Kidney (tissue), 14 donors: ENCODE results near the gene TBCB. TPM values are rescaled to one million over a fixed set of nuclear protein-coding genes. Genes with fewer than 3 reads are reported as not detected.

ENCODE experiments used
- DNase-seq, 5 donors: peaks; one replicate each; pipeline ENCODE4 v3.0.0-alpha.2; 2013 to 2020
- FAIRE-seq: peaks from 2 replicates; lab custom pipeline; 2012; peaks lifted over from hg19 to GRCh38; lab: Jason Lieb, UNC
- H3K27ac ChIP-seq, 2 donors: one replicate each; pipeline ENCODE4 v1.7.0; 2013; ENCODE audit warnings: low read depth in 2 of 2, low read length in 2 of 2, inconsistent platforms in 1 of 2
- H3K27me3 ChIP-seq: one replicate; pipeline ENCODE4 v1.7.1; 2013; ENCODE audit warnings: low read length, inconsistent platforms; ENCODE audit not compliant: control insufficient read depth, insufficient read depth
- H3K36me3 ChIP-seq, 3 donors: one replicate each; pipeline versions ENCODE4 v1.7.0 to v1.7.1; 2013; ENCODE audit warnings: low read length in 3 of 3, control low read depth in 1 of 3, inconsistent platforms in 1 of 3; ENCODE audit not compliant: insufficient read depth in 3 of 3, control insufficient read depth in 2 of 3
- H3K4me1 ChIP-seq, 3 donors: one replicate each; pipeline versions ENCODE4 v1.7.0 to v1.7.1; 2013; ENCODE audit warnings: low read length in 3 of 3, inconsistent platforms in 1 of 3, low read depth in 1 of 3; ENCODE audit not compliant: control insufficient read depth in 2 of 3, insufficient read depth in 2 of 3
- H3K4me3 ChIP-seq, 3 donors: one replicate each; pipeline versions ENCODE4 v1.7.0 to v1.8.1; 2013; ENCODE audit warnings: low read length in 3 of 3, control low read depth in 1 of 3, inconsistent platforms in 1 of 3
- H3K9ac ChIP-seq, 3 donors: one replicate each; pipeline versions ENCODE4 v1.7.0 to v1.7.1; 2013; ENCODE audit warnings: low read length in 3 of 3, control low read depth in 1 of 3, inconsistent platforms in 1 of 3
- H3K9me3 ChIP-seq, 3 donors: one replicate each; pipeline versions ENCODE4 v1.7.0 to v1.7.1; 2013; ENCODE audit warnings: low read length in 3 of 3, control low read depth in 1 of 3, inconsistent platforms in 1 of 3; ENCODE audit not compliant: control insufficient read depth in 2 of 3, insufficient read depth in 1 of 3
- intact Hi-C: fragments of 100-400 bp; cut with DNase I; formaldehyde crosslinking; loops from one replicate; pipeline ENCODE4 v1.11.1; 2022
- polyA plus RNA-seq: library from polyadenylated mRNA; stranded (reverse); fragments of 350-450 nt; fragmentation: Illumina TruSeq; extraction: RNeasy Lipid Tissue Mini Kit (QIAGEN cat#74804); gene quantifications from one replicate; pipeline ENCODE4 v1.2.3, GENCODE V29; 2014; ENCODE audit warnings: low read depth, low replicate concordance; ENCODE audit not compliant: insufficient read depth
- total RNA-seq: library from RNA; stranded (reverse); fragmentation: NEBNext Ultra II Directional; extraction: Animal tissue kit (Norgen Biotek cat#: 25700); gene quantifications from one replicate; pipeline ENCODE4 v1.2.1, GENCODE V29; 2021
- TF ChIP-seq, protein P1 (sequence below): IDR thresholded peaks from 3 replicates; pipeline ENCODE4 v1.5.1; 2012; ENCODE audit warnings: mild to moderate bottlenecking, moderate library complexity, borderline replicate concordance; ENCODE audit not compliant: insufficient read depth; ENCODE audit errors: extremely low read depth
- donor health status: control.
- donor health status: control.
- donor health status: control.
- donor health status: control.
- donor health status: control.
- donor health status: DM: yes; HTN: yes; CAD: no.
- donor health status: Normal renal cell carcinoma (clear cell type).

Gene TBCB
- total and polyA plus RNA-seq, 2 donors from 2014 or later: 144 to 242 TPM

GRCh38 chr19:36084231-36085009 is 30.8 kb upstream of the TBCB start:
- no peak for FAIRE-seq
- H3K9me3 ChIP-seq: no peaks in the 10 kb centered on the region
- no peaks in the 10 kb centered on the region for H3K4me1 ChIP-seq
- H3K27ac ChIP-seq: no peak overlapping the region
- H3K9ac ChIP-seq: no peak overlapping the region
- DNase-seq: no peak
- TF ChIP-seq, protein P1, sequence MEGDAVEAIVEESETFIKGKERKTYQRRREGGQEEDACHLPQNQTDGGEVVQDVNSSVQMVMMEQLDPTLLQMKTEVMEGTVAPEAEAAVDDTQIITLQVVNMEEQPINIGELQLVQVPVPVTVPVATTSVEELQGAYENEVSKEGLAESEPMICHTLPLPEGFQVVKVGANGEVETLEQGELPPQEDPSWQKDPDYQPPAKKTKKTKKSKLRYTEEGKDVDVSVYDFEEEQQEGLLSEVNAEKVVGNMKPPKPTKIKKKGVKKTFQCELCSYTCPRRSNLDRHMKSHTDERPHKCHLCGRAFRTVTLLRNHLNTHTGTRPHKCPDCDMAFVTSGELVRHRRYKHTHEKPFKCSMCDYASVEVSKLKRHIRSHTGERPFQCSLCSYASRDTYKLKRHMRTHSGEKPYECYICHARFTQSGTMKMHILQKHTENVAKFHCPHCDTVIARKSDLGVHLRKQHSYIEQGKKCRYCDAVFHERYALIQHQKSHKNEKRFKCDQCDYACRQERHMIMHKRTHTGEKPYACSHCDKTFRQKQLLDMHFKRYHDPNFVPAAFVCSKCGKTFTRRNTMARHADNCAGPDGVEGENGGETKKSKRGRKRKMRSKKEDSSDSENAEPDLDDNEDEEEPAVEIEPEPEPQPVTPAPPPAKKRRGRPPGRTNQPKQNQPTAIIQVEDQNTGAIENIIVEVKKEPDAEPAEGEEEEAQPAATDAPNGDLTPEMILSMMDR: no peak
- intact Hi-C loops: no loop called here
- H3K27me3 ChIP-seq: no peaks in the 10 kb centered on the region
- no peak overlapping the region for H3K4me3 ChIP-seq
- H3K36me3 ChIP-seq: no peaks in the 10 kb centered on the region

GRCh38 chr19:36086326-36086725 is 28.9 kb upstream of the TBCB start:
- TF ChIP-seq, protein P1: no peak

DNA sequence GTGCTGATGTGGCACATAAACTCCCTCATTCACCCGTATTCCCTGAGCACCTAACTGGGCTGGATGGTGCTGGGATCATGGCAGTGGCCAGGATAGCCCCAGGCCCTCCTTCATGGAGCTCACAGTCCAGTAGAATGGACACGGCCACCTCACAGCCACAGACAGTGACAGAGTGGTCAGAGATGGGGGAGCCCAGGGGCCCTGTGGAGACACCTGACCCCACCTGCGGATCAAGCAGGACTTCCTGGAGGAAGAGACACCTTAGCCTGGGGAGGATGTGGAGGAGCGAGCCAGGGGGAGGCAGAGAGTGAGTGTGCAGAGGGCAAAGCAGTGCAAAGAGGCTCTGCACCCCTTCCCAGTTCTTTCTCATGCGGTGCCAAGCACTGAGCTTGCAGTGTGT is 25.4 kb upstream of the TBCB start:
- DNase-seq (no peak), FAIRE-seq (no peak)
- Histone ChIP-seq H3K27me3 (no peaks in the 10 kb centered on the region), H3K36me3 (no peaks in the 10 kb centered on the region), H3K9ac (no peak overlapping the region), H3K9me3 (no peaks in the 10 kb centered on the region), H3K27ac (no peak overlapping the region), H3K4me1 (no peaks in the 10 kb centered on the region), H3K4me3 (no peak overlapping the region)
- intact Hi-C loops: no loop called here
- TF ChIP-seq, protein P1: no peak

More at GRCh38 chr19:36086326-36086725, 28.9 kb upstream of the TBCB start:
- H3K9ac ChIP-seq: no peak overlapping the region
- H3K9me3 ChIP-seq: no peaks in the 10 kb centered on the region
- intact Hi-C loops: no loop called here
- FAIRE-seq (no peak), DNase-seq (no peak)
- H3K4me1 ChIP-seq: no peaks in the 10 kb centered on the region
- H3K4me3 ChIP-seq: no peak overlapping the region
- H3K27me3 ChIP-seq: no peaks in the 10 kb centered on the region
- H3K36me3 ChIP-seq: no peaks in the 10 kb centered on the region
- no peak overlapping the region for H3K27ac ChIP-seq
